Smooth muscle cell (in vitro differentiated cells): ENCODE data around the gene CDC20. TPM values are rescaled to one million over a fixed set of nuclear protein-coding genes. Genes with fewer than 3 reads are reported as not detected.

Experiments
- DNase-seq: peaks from one replicate; lab custom pipeline; 2025; ENCODE audit not compliant: unreplicated experiment; lab: John Stamatoyannopoulos, UW
- H2AFZ ChIP-seq: fragments of 200-600 bp; sonication (generic); 2 replicates; pipeline ENCODE4 v1.6.0; 2016; ENCODE audit warnings: antibody characterized with exemption, low read depth, mild to moderate bottlenecking
- H3F3A ChIP-seq: fragments of 200-600 bp; sonication (generic); 2 replicates; pipeline ENCODE4 v1.6.0; 2017; ENCODE audit warnings: antibody characterized with exemption, low read depth
- H3K27ac ChIP-seq: fragments of 200-600 bp; sonication (generic); 2 replicates; pipeline ENCODE4 v1.5.1; 2016; ENCODE audit warnings: low read depth, mild to moderate bottlenecking
- H3K27me3 ChIP-seq: fragments of 200-600 bp; sonication (generic); 2 replicates; pipeline ENCODE4 v1.6.1; 2016; ENCODE audit warnings: low read depth, mild to moderate bottlenecking
- H3K36me3 ChIP-seq: fragments of 200-600 bp; sonication (generic); 2 replicates; pipeline ENCODE4 v1.5.1; 2016; ENCODE audit warnings: low read depth
- H3K4me1 ChIP-seq: fragments of 200-600 bp; sonication (generic); 2 replicates; pipeline ENCODE4 v1.5.1; 2016; ENCODE audit warnings: low read depth
- H3K4me2 ChIP-seq: fragments of 200-600 bp; sonication (generic); 2 replicates; pipeline ENCODE4 v1.6.0; 2016; ENCODE audit warnings: mild to moderate bottlenecking
- H3K4me3 ChIP-seq: fragments of 200-600 bp; sonication (generic); 2 replicates; pipeline ENCODE4 v1.5.1; 2016; ENCODE audit warnings: mild to moderate bottlenecking
- H3K79me2 ChIP-seq: fragments of 200-600 bp; sonication (generic); 2 replicates; pipeline ENCODE4 v1.6.0; 2016; ENCODE audit warnings: low read depth, mild to moderate bottlenecking
- H3K9ac ChIP-seq: fragments of 200-600 bp; sonication (generic); 2 replicates; pipeline ENCODE4 v1.6.0; 2016; ENCODE audit warnings: low read depth
- H3K9me3 ChIP-seq: fragments of 200-600 bp; sonication (generic); replicated peaks from 2 replicates; pipeline ENCODE4 v1.5.1; 2016; ENCODE audit warnings: low read depth
- H4K20me1 ChIP-seq: fragments of 200-600 bp; sonication (generic); 2 replicates; pipeline ENCODE4 v1.6.0; 2016; ENCODE audit warnings: low read depth
- CTCF ChIP-seq: fragments of 200-600 bp; sonication (generic); IDR thresholded peaks from 2 replicates; pipeline ENCODE4 v1.5.1; 2017; ENCODE audit warnings: borderline replicate concordance, mild to moderate bottlenecking, antibody characterized with exemption; ENCODE audit not compliant: insufficient read depth, poor library complexity, severe bottlenecking
- WGBS: methylation state at CpG from one replicate; pipeline ENCODE4 v1.1.7; 2016; ENCODE audit warnings: low lambda C conversion rate; 5-methylcytosine and 5-hydroxymethylcytosine counted together
- polyA plus RNA-seq: library from polyadenylated mRNA; unstranded; fragments of >200 nt; fragmentation: Nextera tagmentation; extraction: Ambion mirVana; gene quantifications from 2 replicates; pipeline ENCODE4 v1.2.1, GENCODE V29; 2016
- total RNA-seq: library from RNA; depleted of rRNA; stranded (reverse); fragments of >200 nt; gene quantifications from 2 replicates; pipeline ENCODE4 v1.2.3, GENCODE V29; 2014

The CDC20 gene
- total and polyA plus RNA-seq, 2 experiments from 2014 or later: 17.4 to 18.7 TPM

- DNase-seq: no peak
- H3K4me1 ChIP-seq: no peaks in the 10 kb centered on the region
- no peaks in the 10 kb centered on the region for H3K9me3 ChIP-seq
- H3K9ac ChIP-seq: no peak overlapping the region
- H3K36me3 ChIP-seq: no peaks in the 10 kb centered on the region
- no peak overlapping the region for H3K4me2 ChIP-seq
- TF ChIP-seq CTCF: no peak
- no peak overlapping the region for H2AFZ ChIP-seq
- WGBS: 87% methylated on average over 15 of the region's 15 CpGs
- no peaks in the 10 kb centered on the region for H4K20me1 ChIP-seq
- no peaks in the 10 kb centered on the region for H3K27me3 ChIP-seq
- no peaks in the 10 kb centered on the region for H3K79me2 ChIP-seq
- no peak overlapping the region for H3K27ac ChIP-seq
- H3K4me3 ChIP-seq: no peak overlapping the region
- H3F3A ChIP-seq: no peaks in the 10 kb centered on the region
Observed at GRCh38 chr1:43317817-43318471, 40.8 kb upstream of the CDC20 start.

GRCh38 chr1:43318831-43319230 lies 40.0 kb upstream of the CDC20 start:
- no peaks in the 10 kb centered on the region for H3K9me3 ChIP-seq
- WGBS: 80% methylated on average over 4 of the region's 4 CpGs

GRCh38 chr1:43319288-43319687 lies 39.5 kb upstream of the CDC20 start:
- no peak for DNase-seq
- no peak overlapping the region for H3K4me3 ChIP-seq
- H3K27ac ChIP-seq: no peak overlapping the region
- no peaks in the 10 kb centered on the region for H3K36me3 ChIP-seq
- TF ChIP-seq CTCF: no peak
- WGBS: 95% methylated on average over 5 of the region's 5 CpGs
- no peak overlapping the region for H2AFZ ChIP-seq
- H3K79me2 ChIP-seq: no peaks in the 10 kb centered on the region
- H3K4me2 ChIP-seq: no peak overlapping the region
- no peaks in the 10 kb centered on the region for H3K27me3 ChIP-seq
- no peaks in the 10 kb centered on the region for H4K20me1 ChIP-seq
- H3K4me1 ChIP-seq: no peaks in the 10 kb centered on the region
- H3F3A ChIP-seq: no peaks in the 10 kb centered on the region
- H3K9ac ChIP-seq: no peak overlapping the region
- no peaks in the 10 kb centered on the region for H3K9me3 ChIP-seq

More at GRCh38 chr1:43318831-43319230, 40.0 kb upstream of the CDC20 start:
- Histone ChIP-seq H3K27me3 (no peaks in the 10 kb centered on the region), H3K4me1 (no peaks in the 10 kb centered on the region), H3K79me2 (no peaks in the 10 kb centered on the region), H3K9ac (no peak overlapping the region), H3K4me2 (no peak overlapping the region), H2AFZ (no peak overlapping the region), H3K27ac (no peak overlapping the region), H3K4me3 (no peak overlapping the region), H3F3A (no peaks in the 10 kb centered on the region), H4K20me1 (no peaks in the 10 kb centered on the region), H3K36me3 (no peaks in the 10 kb centered on the region)
- no peak for DNase-seq
- TF ChIP-seq CTCF: no peak

- Histone ChIP-seq H2AFZ (no peak overlapping the region), H3K9me3 (no peaks in the 10 kb centered on the region), H3K36me3 (no peaks in the 10 kb centered on the region), H3K4me3 (no peak overlapping the region), H3K4me1 (no peaks in the 10 kb centered on the region), H3K79me2 (no peaks in the 10 kb centered on the region), H3K9ac (no peak overlapping the region), H4K20me1 (no peaks in the 10 kb centered on the region), H3K27ac (no peak overlapping the region), H3K27me3 (no peaks in the 10 kb centered on the region), H3K4me2 (no peak overlapping the region), H3F3A (no peaks in the 10 kb centered on the region)
- DNase-seq: no peak
- 67% methylated on average over 3 of the region's 3 CpGs for WGBS
- no peak for TF ChIP-seq CTCF
Observed at GRCh38 chr1:43319766-43320165, 39.0 kb upstream of the CDC20 start.
